Fibroblast of mammary gland (primary cell): Measurements from ENCODE around the gene GPC6.

ENCODE experiments used
- DNase-seq: peaks from one replicate; pipeline ENCODE4 v3.0.0-alpha.2; 2010; ENCODE audit warnings: low read depth
- H3K4me3 ChIP-seq: 2 replicates; pipeline ENCODE4 v1.5.1; 2011; ENCODE audit warnings: low read depth, mild to moderate bottlenecking, low read length, moderate library complexity; ENCODE audit not compliant: control insufficient read depth
- TF ChIP-seq, protein P1 (sequence below): conservative IDR thresholded peaks from 2 replicates; pipeline ENCODE4 v1.5.1; 2011; ENCODE audit warnings: low read depth, low read length, inconsistent platforms; ENCODE audit not compliant: control insufficient read depth, insufficient read depth

Gene GPC6

DNA sequence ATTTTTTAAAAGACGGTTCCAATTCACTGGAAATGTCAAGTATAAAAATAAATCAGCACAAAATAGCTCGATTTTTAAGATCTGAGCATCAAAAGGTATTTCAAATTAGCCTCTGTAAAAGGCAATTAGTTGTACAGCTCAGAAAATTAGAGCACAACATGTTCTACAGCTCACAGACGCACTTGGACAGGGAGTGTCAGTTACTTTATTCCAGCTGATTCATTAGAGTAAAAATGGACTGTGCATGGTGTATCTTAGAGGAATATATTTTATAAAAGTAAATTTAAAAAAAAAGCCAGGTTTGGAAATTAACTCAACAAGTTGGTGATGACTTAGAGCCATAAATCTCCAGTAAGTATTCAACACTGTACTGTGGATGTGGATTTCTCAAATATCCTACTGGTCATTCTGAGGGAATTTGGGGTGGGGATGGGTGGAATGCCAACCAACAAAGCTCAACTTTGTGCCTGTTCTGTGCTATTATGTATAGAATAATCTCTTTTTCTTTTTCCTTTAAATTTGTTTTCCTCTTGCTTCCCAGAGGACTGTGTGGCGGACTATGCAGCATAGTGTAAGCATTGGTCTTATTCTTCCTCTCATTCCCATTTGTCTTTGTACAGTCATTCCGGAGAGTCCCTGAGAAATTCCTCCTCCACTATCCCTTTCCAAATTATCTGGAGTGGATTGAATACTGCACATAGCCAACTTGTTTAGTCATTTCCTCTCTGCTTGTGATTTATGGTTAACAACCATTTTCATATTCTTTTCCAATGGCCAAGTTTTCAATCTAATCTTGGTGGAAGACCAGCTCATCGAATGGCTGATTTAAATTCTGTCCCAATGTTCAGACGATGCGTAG lies 1083.6 kb downstream of the GPC6 start:
- peak; percentile 94 for DNase-seq
- H3K4me3 ChIP-seq = no peak overlapping the region

DNA sequence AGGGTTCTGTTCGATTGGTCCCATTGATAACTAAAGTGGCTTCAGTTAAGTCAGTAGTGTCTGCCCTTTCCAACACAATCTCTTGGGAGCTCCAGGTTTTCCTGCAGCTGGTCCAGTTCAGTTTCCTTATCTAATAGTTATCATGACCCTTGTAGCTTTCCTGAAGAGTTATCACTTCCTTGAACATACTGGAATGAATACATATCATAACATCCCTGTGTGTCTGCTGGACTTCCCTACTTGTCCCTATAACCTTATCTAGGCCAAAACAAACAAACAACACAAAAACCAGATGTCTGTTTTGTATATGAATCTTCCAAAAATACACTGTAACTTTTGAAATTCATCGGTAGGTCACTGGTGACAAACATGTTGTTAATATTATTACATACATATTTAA lies 1085.3 kb downstream of the GPC6 start:
- peak; percentile 21 for DNase-seq
- no peak overlapping the region for H3K4me3 ChIP-seq
- TF ChIP-seq, protein P1, sequence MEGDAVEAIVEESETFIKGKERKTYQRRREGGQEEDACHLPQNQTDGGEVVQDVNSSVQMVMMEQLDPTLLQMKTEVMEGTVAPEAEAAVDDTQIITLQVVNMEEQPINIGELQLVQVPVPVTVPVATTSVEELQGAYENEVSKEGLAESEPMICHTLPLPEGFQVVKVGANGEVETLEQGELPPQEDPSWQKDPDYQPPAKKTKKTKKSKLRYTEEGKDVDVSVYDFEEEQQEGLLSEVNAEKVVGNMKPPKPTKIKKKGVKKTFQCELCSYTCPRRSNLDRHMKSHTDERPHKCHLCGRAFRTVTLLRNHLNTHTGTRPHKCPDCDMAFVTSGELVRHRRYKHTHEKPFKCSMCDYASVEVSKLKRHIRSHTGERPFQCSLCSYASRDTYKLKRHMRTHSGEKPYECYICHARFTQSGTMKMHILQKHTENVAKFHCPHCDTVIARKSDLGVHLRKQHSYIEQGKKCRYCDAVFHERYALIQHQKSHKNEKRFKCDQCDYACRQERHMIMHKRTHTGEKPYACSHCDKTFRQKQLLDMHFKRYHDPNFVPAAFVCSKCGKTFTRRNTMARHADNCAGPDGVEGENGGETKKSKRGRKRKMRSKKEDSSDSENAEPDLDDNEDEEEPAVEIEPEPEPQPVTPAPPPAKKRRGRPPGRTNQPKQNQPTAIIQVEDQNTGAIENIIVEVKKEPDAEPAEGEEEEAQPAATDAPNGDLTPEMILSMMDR = no peak

More for the DNA sequence above, 1083.6 kb downstream of the GPC6 start:
- TF ChIP-seq, protein P1 = no peak

DNA sequence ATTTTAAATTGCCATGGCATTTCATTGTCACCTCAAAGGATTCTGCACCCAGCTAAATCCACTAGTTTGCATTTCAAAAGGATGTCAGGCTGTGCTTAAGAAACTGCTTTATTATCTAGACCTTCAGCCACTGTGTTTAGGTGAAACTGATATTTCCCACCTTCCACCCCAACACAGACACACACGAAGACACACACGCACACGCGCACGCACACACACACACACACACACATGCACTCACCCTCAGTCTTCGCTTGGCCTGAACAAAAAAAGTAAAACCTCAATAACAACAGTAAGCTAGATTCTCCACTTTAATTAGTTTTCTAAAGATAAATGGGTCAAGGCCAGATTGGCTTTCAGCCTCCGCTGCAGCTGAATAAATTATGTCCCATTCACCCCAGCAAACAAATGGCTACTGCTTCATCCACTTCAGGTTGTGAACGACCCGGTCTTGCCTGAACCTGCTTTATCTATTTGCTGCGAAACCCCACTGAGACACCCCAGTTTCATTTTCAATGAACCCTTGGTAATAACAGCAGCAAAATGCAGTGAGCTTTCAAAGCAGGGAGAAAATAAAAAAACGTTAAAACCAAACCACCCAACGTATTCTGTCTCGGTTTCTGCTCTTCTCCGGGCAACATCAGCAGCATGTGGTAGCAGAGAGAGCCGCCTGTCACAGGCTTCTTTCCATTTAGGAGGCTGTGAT lies 1086.1 kb downstream of the GPC6 start:
- H3K4me3 ChIP-seq = no peak overlapping the region
- TF ChIP-seq, protein P1 = no peak
- no peak for DNase-seq

DNA sequence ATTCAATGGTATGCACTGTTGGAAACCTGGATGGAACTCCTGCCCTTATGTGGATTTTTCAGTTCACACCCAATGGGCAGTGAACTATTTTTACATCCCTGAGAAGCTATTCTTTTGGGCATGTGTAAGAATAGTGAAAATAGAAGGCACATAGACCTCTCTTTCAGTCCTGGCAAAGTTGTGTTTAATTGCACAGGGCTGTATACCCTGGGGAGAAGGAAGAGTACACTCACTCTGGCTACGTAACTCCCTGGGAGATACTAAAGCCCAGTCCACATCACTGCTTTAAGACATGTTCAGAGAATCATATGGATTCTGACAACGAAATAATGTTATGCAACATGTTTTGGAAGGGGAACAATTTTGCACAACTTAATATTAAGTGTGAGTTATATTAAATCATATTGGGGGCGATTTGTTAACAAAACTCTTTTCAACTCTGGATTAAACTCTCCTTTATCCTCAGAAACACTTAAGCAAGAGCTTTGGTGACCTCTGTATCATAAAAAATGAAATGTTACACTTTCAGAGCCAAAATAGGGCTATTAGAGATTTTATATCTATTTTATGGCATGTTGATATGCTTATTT lies 1086.8 kb downstream of the GPC6 start:
- no peak overlapping the region for H3K4me3 ChIP-seq
- peak; percentile 77 for DNase-seq
- TF ChIP-seq, protein P1 = no peak

DNA sequence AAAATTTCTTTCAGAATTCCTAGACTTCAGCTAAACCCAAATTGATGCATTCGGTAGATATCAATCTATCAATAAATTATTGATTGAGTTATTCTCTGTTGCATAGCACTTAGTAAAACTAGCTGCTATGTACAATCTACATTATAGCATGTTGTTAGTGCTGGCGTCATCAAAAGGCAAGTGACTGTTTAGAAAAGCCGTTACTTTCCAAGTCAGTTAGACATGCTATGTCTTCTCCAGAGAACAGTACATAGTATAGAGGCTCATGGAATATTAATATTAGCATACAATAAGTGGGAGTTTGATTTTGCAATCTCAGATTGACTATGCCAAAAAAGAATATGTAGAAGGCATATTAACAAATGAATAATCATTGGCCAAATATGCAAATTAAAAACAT lies 1087.3 kb downstream of the GPC6 start:
- TF ChIP-seq, protein P1 = no peak
- no peak for DNase-seq
- H3K4me3 ChIP-seq = no peak overlapping the region

DNA sequence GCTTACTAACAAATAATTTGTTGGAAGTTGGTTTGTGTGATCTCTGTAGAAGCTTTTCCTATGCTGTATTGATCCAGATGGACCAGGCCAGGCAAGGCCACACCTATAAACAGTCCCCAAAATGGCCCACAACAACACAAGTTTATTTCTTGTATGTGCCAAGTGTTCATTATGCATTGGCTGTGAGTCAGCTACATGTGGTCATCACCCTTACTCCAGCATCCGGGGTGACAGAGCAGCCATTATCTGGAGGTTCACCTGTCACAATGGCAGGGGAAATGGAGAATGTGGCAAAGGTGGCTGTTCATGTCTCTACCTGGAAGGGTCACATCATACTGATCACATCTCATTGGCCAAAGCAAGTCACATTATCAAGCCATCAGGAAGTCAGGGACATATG lies 1088.6 kb downstream of the GPC6 start:
- H3K4me3 ChIP-seq = no peak overlapping the region
- peak; percentile 28 for DNase-seq
- TF ChIP-seq, protein P1 = no peak
